Fibroblast of lung (primary cell): Measurements from ENCODE around the gene SLC26A1. TPM values are rescaled to one million over a fixed set of nuclear protein-coding genes. Genes with fewer than 3 reads are reported as not detected.

Experiments used
- DNase-seq, 2 donors: peaks; one replicate each; pipeline versions ENCODE4 v3.0.0 to v3.0.0-alpha.2; 2010; ENCODE audit warnings: low read depth in 2 of 2
- H2AFZ ChIP-seq: 2 replicates; pipeline ENCODE4 v1.5.1; 2012; ENCODE audit warnings: low read length, control low read depth, inconsistent platforms
- H3K27ac ChIP-seq: 2 replicates; pipeline ENCODE4 v1.5.1; 2011; ENCODE audit warnings: low read length, control low read depth; ENCODE audit not compliant: insufficient read depth
- H3K27me3 ChIP-seq: 2 replicates; pipeline ENCODE4 v1.5.1; 2011; ENCODE audit warnings: mild to moderate bottlenecking, low read length; ENCODE audit not compliant: control insufficient read depth, insufficient read depth
- H3K36me3 ChIP-seq: 2 replicates; pipeline ENCODE4 v1.5.1; 2011; ENCODE audit warnings: low read length; ENCODE audit not compliant: control insufficient read depth, insufficient read depth
- H3K4me1 ChIP-seq: 2 replicates; pipeline ENCODE4 v1.5.1; 2011; ENCODE audit warnings: low read length; ENCODE audit not compliant: control insufficient read depth, insufficient read depth; ENCODE audit errors: extremely low read depth
- H3K4me2 ChIP-seq: 2 replicates; pipeline ENCODE4 v1.5.1; 2011; ENCODE audit warnings: low read length, control low read depth; ENCODE audit not compliant: insufficient read depth; ENCODE audit errors: extremely low read depth
- H3K4me3 ChIP-seq, 4 experiments: fragments of 200-600 bp in 1 of 4; sonication (generic) in 1 of 4; replicated peaks in 1 of 4; 2 replicates each; pipeline ENCODE4 v1.5.1; 2011 to 2016; ENCODE audit warnings: low read length in 4 of 4, low read depth in 3 of 4, mild to moderate bottlenecking in 3 of 4, control low read depth in 2 of 4, inconsistent platforms in 1 of 4, mixed read lengths in 1 of 4; ENCODE audit not compliant: insufficient read depth in 1 of 4; ENCODE audit errors: control extremely low read depth in 1 of 4
- H3K79me2 ChIP-seq: 2 replicates; pipeline ENCODE4 v1.5.1; 2012; ENCODE audit warnings: mild to moderate bottlenecking, low read length, inconsistent platforms; ENCODE audit not compliant: control insufficient read depth, insufficient read depth
- H3K9ac ChIP-seq: 2 replicates; pipeline ENCODE4 v1.5.1; 2011; ENCODE audit warnings: mild to moderate bottlenecking, low read length, control low read depth; ENCODE audit not compliant: insufficient read depth
- H3K9me3 ChIP-seq: 2 replicates; pipeline ENCODE4 v1.5.1; 2012; ENCODE audit warnings: low read depth, low read length; ENCODE audit not compliant: control insufficient read depth, insufficient read depth
- H4K20me1 ChIP-seq: 2 replicates; pipeline ENCODE4 v1.5.1; 2011; ENCODE audit warnings: low read length; ENCODE audit not compliant: control insufficient read depth, insufficient read depth; ENCODE audit errors: extremely low read depth
- EZH2 ChIP-seq: IDR thresholded peaks from 2 replicates; pipeline ENCODE4 v1.5.1; 2012; ENCODE audit warnings: low read length, control low read depth, mild to moderate bottlenecking; ENCODE audit errors: missing control alignments
- polyA plus RNA-seq, 2 donors: library from polyadenylated mRNA; depleted of rRNA in 1 of 2; stranded (reverse) in 1 of 2; unstranded in 1 of 2; fragments of >200 nt; gene quantifications; 2 replicates each; pipeline ENCODE4 v1.2.1, GENCODE V29; 2011 to 2012; ENCODE audit warnings: missing spikeins in 1 of 2
- total RNA-seq: library from RNA; depleted of rRNA; stranded (reverse); fragments of >200 nt; gene quantifications from 2 replicates; pipeline ENCODE4 v1.2.1, GENCODE V29; 2014
- TF ChIP-seq, protein P1 (sequence below), 2 donors: IDR thresholded peaks in 1 of 2; conservative IDR thresholded peaks in 1 of 2; 1 replicate in 1 of 2; 2 replicates in 1 of 2; pipeline ENCODE4 v1.5.1; 2011 to 2012; ENCODE audit warnings: low read length in 2 of 2, control low read depth in 1 of 2, inconsistent platforms in 1 of 2, low read depth in 1 of 2, mild to moderate bottlenecking in 1 of 2

The SLC26A1 gene
- total and polyA plus RNA-seq, 2 donors (not counting 1 experiment from before 2014, with no cell fraction given) = 0.05 to 0.33 TPM

DNA sequence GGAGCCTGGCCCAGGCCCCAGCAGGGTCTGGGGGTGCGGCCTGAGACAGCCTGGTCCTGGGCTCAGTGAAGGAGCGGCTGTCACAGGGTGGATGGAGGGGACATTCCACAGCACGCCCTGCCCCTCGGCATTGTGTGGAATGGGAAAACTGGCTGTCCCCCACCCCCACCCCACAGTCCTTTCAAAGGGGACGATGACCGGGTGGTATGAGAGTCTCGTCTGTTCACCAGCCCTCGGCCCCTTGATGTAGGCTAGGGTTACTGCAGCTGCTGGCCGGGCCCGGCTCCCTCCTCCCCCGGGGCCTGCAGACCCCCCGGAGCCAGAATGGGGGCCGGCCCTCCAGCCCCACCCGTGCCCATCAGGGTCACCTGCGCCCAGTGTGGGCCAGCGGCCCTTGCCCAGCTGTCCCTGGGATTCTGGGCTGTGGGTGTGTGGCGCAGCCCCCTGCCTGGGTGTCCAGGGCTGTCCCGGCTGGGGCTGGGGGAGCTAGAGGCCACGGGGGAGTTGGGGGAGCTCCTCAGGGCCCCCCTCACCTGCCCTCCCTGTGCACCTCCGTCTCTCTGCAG lies 30.0 kb upstream of the SLC26A1 start:
- Histone ChIP-seq H3K4me3 (no peak overlapping the region), H3K9ac (no peak overlapping the region), H3K27ac (no peak overlapping the region), H3K36me3 (peaks cover 2% of the 10 kb centered on the region), H3K4me2 (no peak overlapping the region), H3K27me3 (no peaks in the 10 kb centered on the region), H3K9me3 (no peaks in the 10 kb centered on the region), H3K79me2 (no peaks in the 10 kb centered on the region), H4K20me1 (no peaks in the 10 kb centered on the region), H2AFZ (no peak overlapping the region), H3K4me1 (no peaks in the 10 kb centered on the region)
- TF ChIP-seq, protein P1, sequence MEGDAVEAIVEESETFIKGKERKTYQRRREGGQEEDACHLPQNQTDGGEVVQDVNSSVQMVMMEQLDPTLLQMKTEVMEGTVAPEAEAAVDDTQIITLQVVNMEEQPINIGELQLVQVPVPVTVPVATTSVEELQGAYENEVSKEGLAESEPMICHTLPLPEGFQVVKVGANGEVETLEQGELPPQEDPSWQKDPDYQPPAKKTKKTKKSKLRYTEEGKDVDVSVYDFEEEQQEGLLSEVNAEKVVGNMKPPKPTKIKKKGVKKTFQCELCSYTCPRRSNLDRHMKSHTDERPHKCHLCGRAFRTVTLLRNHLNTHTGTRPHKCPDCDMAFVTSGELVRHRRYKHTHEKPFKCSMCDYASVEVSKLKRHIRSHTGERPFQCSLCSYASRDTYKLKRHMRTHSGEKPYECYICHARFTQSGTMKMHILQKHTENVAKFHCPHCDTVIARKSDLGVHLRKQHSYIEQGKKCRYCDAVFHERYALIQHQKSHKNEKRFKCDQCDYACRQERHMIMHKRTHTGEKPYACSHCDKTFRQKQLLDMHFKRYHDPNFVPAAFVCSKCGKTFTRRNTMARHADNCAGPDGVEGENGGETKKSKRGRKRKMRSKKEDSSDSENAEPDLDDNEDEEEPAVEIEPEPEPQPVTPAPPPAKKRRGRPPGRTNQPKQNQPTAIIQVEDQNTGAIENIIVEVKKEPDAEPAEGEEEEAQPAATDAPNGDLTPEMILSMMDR (conservative IDR thresholded peaks at IDR 0.05 in 1 of 2, IDR thresholded peaks at IDR 0.05 in 1 of 2; ENCODE audit: low read depth in 1 of 2, low read length in 2 of 2) = no peak
- no peak for TF ChIP-seq EZH2
- no peak for DNase-seq

- Histone ChIP-seq H3K36me3 (peaks cover 2% of the 10 kb centered on the region), H2AFZ (no peak overlapping the region), H3K9ac (no peak overlapping the region), H3K27ac (no peak overlapping the region), H3K4me3 (no peak overlapping the region), H4K20me1 (no peaks in the 10 kb centered on the region), H3K4me1 (no peaks in the 10 kb centered on the region), H3K9me3 (no peaks in the 10 kb centered on the region), H3K27me3 (no peaks in the 10 kb centered on the region), H3K79me2 (no peaks in the 10 kb centered on the region), H3K4me2 (no peak overlapping the region)
- TF ChIP-seq, protein P1 (conservative IDR thresholded peaks at IDR 0.05 in 1 of 2, IDR thresholded peaks at IDR 0.05 in 1 of 2; ENCODE audit: low read depth in 1 of 2, low read length in 2 of 2) = no peak
- no peak for TF ChIP-seq EZH2
- DNase-seq = no peak
Measured at GRCh38 chr4:1022739-1023066, 29.5 kb upstream of the SLC26A1 start.

GRCh38 chr4:1022051-1022738 lies 29.0 kb upstream of the SLC26A1 start:
- DNase-seq = no peak
- Histone ChIP-seq H3K4me3 (no peak overlapping the region), H3K27ac (no peak overlapping the region), H3K4me2 (no peak overlapping the region), H3K79me2 (no peaks in the 10 kb centered on the region), H2AFZ (no peak overlapping the region), H3K36me3 (peaks cover 2% of the 10 kb centered on the region), H3K4me1 (no peaks in the 10 kb centered on the region), H3K9me3 (no peaks in the 10 kb centered on the region), H4K20me1 (no peaks in the 10 kb centered on the region), H3K9ac (no peak overlapping the region), H3K27me3 (no peaks in the 10 kb centered on the region)
- TF ChIP-seq EZH2 = no peak
- TF ChIP-seq, protein P1 (conservative IDR thresholded peaks at IDR 0.05 in 1 of 2, IDR thresholded peaks at IDR 0.05 in 1 of 2; ENCODE audit: low read depth in 1 of 2, low read length in 2 of 2) = no peak
